NCI-H226 (cell line): ENCODE measurements around the gene COA4.
"Not testable (repeated sequence)": the region's sequence is repeated elsewhere in the genome, so short reads cannot be mapped to it uniquely, and the experiment has no call there.

ENCODE experiments used
- DNase-seq: peaks from one replicate; pipeline ENCODE4 v3.0.0-alpha.2; 2015

COA4 gene

GRCh38 chr11:73876424-73877310, at the start of gene COA4, which contains the start of gene PAAF1:
Gene COA4 (minus strand): TSS chr11:73876846. CDS start chr11:73873378, 3,468 bp downstream.
Gene PAAF1 (plus strand): TSS chr11:73876999. CDS start chr11:73877022, 23 bp downstream.
- DNase-seq: peak; percentile 98

- DNase-seq: no peak
Measured at GRCh38 chr11:73921180-73921579, 44.5 kb upstream of the COA4 start.

- DNase-seq: peak; percentile 49
Measured at GRCh38 chr11:73916435-73916834, 39.8 kb upstream of the COA4 start.

GRCh38 chr11:73914284-73914683, 37.6 kb upstream of the COA4 start:
- no peak for DNase-seq

GRCh38 chr11:73913472-73913871, 36.8 kb upstream of the COA4 start:
- no peak for DNase-seq

- DNase-seq: no peak
Measured at GRCh38 chr11:73912026-73912425, 35.4 kb upstream of the COA4 start.

- DNase-seq: peak; percentile 68
Measured at GRCh38 chr11:73907191-73907590, 30.5 kb upstream of the COA4 start.

GRCh38 chr11:73902303-73902702, 25.7 kb upstream of the COA4 start:
- DNase-seq: no peak

GRCh38 chr11:73894725-73895335, 18.2 kb upstream of the COA4 start:
- no peak for DNase-seq

GRCh38 chr11:73893041-73893440, 16.4 kb upstream of the COA4 start:
- no peak for DNase-seq

GRCh38 chr11:73889536-73889935, 12.9 kb upstream of the COA4 start:
- DNase-seq: no peak

GRCh38 chr11:73889019-73889418, 12.4 kb upstream of the COA4 start:
- DNase-seq: no peak

GRCh38 chr11:73888244-73888643, 11.6 kb upstream of the COA4 start:
- no peak for DNase-seq

GRCh38 chr11:73883856-73884255, 7.2 kb upstream of the COA4 start:
- no peak for DNase-seq

- not testable (repeated sequence) for DNase-seq
Measured at GRCh38 chr11:73880449-73880848, 3.8 kb upstream of the COA4 start.

GRCh38 chr11:73878771-73879170, 2.1 kb upstream of the COA4 start:
- no peak for DNase-seq

GRCh38 chr11:73875840-73876239, 806 bp downstream of the COA4 start:
- DNase-seq: no peak

GRCh38 chr11:73875380-73875779, 1.3 kb downstream of the COA4 start:
- no peak for DNase-seq

- no peak for DNase-seq
Measured at GRCh38 chr11:73872749-73873357, 3.8 kb downstream of the COA4 start.

GRCh38 chr11:73870261-73870660, 6.4 kb downstream of the COA4 start:
- DNase-seq: no peak

GRCh38 chr11:73869332-73869949, 7.2 kb downstream of the COA4 start:
- peak; percentile 18 for DNase-seq

- peak; percentile 45 for DNase-seq
Measured at GRCh38 chr11:73866586-73866996, 10.1 kb downstream of the COA4 start.

- DNase-seq: no peak
Measured at GRCh38 chr11:73866095-73866579, 10.5 kb downstream of the COA4 start.
